ENCODE measurements around the gene CLCN7.

The CLCN7 gene

GRCh38 chr16:1460602-1461138 lies 14.2 kb downstream of the CLCN7 start:
- no peak for DNase-seq

GRCh38 chr16:1459967-1460366 lies 14.9 kb downstream of the CLCN7 start:
- no peak for DNase-seq

DNA sequence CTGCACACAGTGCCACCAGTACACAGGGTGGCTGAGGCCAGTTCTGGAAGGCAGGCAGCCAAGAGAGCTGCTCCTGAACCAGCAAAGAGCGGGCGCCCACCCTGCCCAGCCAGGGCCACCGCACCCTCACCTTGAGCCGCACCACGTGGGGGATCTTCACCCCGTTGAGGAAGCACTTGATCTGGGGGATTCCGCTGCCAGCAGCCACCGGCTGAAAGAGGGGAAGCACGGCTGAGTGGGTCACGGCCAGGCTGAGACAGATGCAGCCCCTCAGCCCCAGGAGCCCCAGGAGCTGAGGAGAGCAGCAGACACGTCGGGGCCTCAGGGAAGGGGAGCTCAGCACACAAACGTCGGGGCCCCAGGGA lies 15.9 kb downstream of the CLCN7 start:
- DNase-seq: no peak

- DNase-seq: no peak
Observed at GRCh38 chr16:1458336-1458976, 16.4 kb downstream of the CLCN7 start.

DNA sequence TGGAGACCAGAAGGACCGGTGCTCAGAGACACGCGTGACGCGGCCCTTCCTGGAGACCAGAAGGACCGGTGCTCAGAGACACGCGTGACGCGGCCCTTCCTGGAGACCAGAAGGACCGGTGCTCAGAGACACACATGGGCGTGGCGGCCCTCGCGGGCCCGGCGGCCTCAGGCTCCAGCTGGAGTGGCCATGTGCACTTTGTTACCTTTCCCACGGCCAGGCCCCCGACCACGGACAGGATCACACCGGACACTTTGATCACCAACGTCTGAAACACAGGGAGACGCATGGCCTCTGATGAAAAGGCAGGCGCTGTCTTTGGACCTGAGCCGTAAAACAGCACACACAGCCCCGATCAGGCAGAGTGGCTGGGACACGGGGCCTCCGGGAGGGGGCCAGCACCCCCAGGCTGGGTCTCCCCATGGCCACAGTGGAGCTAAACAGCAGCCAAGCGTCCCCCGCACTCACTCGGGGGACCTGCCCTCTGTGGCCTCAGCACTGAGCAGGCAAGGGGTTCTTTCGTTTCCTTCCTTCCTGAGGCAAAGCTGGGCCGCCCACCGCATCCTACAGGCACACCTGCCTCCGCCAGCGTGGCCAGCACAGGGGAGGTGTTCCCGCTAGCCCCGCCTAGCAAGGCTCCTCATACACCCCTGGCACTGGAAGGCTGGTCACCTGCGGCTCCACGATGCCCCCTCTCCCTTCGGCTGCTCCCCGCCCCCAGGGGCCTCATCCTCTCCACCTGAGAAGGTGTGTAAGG lies 17.2 kb downstream of the CLCN7 start:
- DNase-seq: no peak

DNA sequence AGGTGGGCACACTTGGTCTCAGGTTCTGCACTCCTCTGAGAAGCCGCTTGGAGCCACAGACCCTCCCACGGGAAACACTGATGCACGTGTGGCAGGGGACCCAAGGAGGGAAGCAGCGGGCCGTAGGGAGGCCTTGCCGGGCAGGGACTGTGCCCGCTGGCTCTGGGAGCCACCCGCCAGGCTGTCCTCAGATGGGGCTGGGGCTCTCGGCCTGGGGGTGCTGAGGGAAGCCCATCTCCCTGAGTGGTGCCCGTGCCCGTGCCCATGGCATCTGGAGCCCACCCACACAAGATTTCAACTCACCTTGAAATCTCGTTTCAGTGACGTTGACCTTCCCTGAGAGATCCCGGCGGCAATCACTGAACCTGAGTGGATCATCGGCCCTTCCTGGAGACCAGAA lies 17.9 kb downstream of the CLCN7 start:
- DNase-seq: no peak

DNA sequence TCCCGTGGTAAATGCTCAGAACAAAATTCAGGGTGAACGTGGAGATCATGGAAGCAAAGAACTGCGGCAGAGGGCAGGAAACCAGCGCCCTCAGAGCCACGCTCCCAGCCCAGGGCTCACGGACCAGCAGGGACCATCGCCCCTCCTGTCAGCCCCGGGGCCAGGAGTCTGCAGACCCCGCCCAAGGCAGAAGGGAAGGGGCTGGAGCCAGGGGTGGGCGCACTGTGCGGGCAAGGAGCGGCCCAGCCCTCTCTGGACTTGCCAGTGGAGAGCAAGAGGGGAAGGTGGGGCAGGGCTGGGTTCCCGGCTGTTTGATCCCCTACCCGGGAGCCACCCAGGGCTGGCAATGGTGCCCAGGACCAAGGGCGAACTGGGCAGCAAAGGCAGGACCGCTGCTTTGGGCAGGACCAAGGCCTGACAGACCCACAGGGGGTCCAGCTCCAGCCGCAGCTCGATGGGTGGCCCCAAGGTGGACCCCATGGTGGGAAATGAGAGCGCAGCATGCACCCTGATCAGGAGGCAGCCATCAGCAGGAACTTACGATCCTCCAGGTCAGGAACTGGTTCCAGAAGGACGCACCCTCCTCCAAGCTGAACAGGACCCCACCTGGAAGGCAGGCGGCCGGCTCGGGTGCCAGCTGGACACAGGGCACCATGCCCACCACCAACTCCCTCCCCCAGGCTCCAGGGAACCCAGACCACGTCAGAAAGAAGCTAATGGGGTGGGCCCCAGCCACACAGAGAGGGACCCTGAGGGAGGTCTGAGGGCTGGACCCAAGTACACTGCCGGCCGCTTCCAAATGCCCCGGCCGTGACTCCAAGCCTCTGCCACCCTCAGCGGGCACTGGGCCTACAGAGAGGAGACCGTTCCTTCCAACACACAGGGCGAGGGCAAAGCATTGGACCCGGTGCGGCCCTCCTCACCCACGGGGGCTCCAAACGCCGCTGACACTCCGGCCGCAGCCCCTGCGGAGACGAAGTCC lies 19.3 kb downstream of the CLCN7 start:
- no peak for DNase-seq

- no peak for DNase-seq
Observed at GRCh38 chr16:1454561-1454960, 20.3 kb downstream of the CLCN7 start.

- no peak for DNase-seq
Observed at GRCh38 chr16:1453316-1453715, 21.5 kb downstream of the CLCN7 start.

- DNase-seq: no peak
Observed at GRCh38 chr16:1452530-1452929, 22.3 kb downstream of the CLCN7 start.

GRCh38 chr16:1451702-1452392 lies 23.0 kb downstream of the CLCN7 start:
- DNase-seq: no peak

GRCh38 chr16:1450841-1451240 lies 24.0 kb downstream of the CLCN7 start:
- no peak for DNase-seq

DNA sequence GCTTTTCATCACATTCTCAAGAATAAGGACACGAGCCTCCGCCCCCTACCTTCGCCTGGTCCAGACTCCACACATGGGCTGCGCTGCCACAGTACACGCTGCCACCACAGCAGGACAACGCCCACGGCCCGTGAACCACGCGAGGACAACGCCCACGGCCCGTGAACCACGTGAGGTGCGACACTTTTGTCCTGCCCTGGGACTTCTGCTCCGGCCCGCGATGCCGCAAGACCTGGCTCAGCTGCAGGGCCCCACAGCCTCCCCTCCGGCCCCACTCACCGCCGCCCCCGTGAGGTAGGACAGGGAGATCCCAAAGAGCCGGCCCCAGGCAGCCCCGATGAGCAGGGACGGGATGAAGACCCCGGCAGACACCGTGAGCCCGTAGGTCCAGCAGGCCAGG lies 24.6 kb downstream of the CLCN7 start:
- no peak for DNase-seq

DNA sequence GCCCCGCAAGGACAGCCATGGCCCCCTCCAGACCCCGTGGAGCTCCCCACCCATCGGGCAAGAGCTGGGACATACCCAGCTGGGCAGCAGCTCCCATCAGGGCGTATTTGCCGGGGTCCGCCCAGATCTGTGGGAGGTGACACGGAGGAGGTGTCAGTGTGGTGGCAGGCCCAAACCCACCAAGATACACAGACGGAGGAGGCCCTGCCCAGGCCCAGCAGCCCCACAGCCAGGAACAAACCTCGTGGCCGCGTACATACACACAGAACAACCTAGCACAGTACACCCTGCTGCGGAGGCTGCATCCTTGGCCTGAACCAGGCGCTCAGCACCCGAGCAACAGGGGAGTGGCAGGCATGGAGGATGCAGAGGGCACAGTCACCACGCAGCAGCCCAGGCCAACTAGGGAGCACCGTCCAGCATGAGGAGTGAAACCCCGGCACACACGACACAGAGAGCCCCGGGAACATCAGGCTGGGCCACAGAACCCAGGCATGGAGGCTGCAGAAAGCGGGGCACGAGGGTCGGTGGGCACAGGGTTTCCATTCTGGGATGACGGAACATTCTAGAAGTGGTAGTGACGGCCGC lies 25.5 kb downstream of the CLCN7 start:
- DNase-seq: no peak

- DNase-seq: no peak
Observed at GRCh38 chr16:1448536-1449116, 26.2 kb downstream of the CLCN7 start.

- no peak for DNase-seq
Observed at GRCh38 chr16:1447965-1448364, 26.9 kb downstream of the CLCN7 start.

DNA sequence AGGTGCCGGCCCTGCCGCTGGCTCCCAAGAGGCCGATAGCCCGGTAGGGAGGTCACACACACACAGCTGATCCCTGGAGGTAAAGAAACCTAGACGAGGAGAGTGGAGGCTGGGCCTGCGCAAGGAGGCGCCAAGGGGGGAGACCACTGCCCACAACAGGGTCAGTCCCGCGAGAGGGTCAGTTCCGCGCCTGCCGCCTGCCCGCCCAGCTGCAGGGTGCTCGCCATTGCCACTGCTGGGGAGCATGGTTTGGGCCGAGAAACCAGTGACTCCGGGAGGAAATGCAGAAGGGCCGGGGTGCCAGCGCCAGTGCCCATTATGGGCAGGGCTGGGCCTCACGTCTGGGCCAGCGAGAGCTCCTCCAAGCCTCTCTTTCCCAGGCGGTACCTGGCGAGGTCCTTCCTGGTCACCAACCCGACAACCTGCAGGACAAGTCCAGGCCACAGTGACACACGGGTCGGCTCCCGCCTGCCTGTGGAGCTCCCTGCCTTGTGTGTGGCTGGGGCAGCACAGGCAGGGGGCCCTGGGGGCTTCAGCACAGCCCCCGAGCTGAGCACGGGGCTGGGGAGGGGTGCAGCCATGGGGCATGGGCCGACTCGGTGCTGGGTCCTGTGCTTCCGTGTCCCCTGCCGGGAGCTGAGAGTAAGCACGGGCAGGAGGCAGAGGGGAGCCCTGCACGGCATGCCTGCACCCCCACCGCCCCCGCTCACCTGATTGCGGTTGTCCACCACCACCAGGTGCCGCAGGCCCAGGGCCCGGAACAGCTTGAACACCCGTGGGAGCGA lies 28.3 kb downstream of the CLCN7 start:
- DNase-seq: no peak

GRCh38 chr16:1445518-1446203 lies 29.2 kb downstream of the CLCN7 start:
- no peak for DNase-seq

DNA sequence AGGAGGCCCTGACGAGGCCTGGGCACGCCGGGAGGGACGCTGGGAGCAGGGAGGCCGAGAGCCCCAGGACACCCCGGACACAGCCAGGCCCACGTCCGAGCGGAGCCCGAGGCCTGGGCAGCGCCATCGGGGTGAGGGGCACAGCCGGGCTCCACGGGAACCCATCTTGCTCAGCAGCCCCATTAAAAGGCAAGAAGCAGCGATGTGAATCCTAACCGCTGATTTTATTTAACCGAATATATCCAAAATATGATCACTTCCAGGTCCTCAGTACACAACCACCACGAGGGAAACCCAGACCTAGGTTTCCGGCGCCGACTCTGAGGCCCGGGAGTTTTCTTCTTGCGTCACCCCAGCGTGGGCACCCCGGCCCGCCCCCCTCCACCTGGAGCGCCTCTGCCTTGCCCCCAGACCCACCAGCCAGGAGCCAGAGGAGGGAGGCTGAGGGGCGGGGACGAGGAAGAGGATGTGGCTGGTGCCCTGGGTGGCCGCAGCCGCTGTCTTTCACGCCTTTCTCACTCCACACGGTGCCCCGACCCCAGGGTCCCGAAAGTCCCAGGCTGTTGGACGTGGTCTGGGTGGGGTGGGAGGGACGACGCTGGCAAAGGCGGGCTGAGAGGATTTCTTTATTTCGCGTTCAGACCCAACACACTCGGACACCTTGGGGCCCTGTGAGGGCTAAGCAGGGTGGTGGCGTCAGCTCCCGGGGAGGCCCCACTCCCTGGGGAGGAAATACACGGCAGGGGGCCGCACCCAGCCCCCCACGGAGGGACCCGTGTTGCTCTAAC lies 29.9 kb downstream of the CLCN7 start:
- no peak for DNase-seq

All from hematopoietic multipotent progenitor cell treated with erythropoietin and hydrocortisone succinate and interleukin-3 and kit ligand, for 6 days (in vitro differentiated cells).